Neutrophil (primary cell): ENCODE results near the gene ANO6.
"Not testable (repeated sequence)": the region's sequence is repeated elsewhere in the genome, so short reads cannot be mapped to it uniquely, and the experiment has no call there.

Experiments
- H3K27ac ChIP-seq: fragments of 200-600 bp; sonication (generic); 2 replicates; pipeline ENCODE4 v1.5.1; 2016; ENCODE audit warnings: mild to moderate bottlenecking, moderate library complexity
- H3K27me3 ChIP-seq: fragments of 200-600 bp; sonication (generic); 2 replicates; pipeline ENCODE4 v1.6.0; 2016; ENCODE audit warnings: mild to moderate bottlenecking
- H3K36me3 ChIP-seq: fragments of 200-600 bp; sonication (generic); 2 replicates; pipeline ENCODE4 v1.5.1; 2017
- H3K4me1 ChIP-seq, 2 experiments: fragments of 200-600 bp in 1 of 2; sonication (generic) in 1 of 2; 1 replicate in 1 of 2; 2 replicates in 1 of 2; pipeline versions ENCODE4 v1.5.1 to v1.6.1; 2013 to 2016; ENCODE audit warnings: low read depth in 1 of 2, low read length in 1 of 2, mild to moderate bottlenecking in 1 of 2, moderate library complexity in 1 of 2; ENCODE audit not compliant: control insufficient read depth in 1 of 2, insufficient read depth in 1 of 2
- H3K4me3 ChIP-seq, 2 experiments: fragments of 200-600 bp in 1 of 2; sonication (generic) in 1 of 2; 1 replicate in 1 of 2; 2 replicates in 1 of 2; pipeline ENCODE4 v1.5.1; 2013 to 2016; ENCODE audit warnings: low read depth in 1 of 2, low read length in 1 of 2, mild to moderate bottlenecking in 1 of 2, moderate library complexity in 1 of 2
- H3K9me3 ChIP-seq: fragments of 200-600 bp; sonication (generic); 2 replicates; pipeline ENCODE4 v1.5.1; 2016
- CTCF ChIP-seq: fragments of 200-600 bp; sonication (generic); IDR thresholded peaks from 2 replicates; pipeline ENCODE4 v1.5.1; 2016; ENCODE audit warnings: antibody characterized with exemption

The ANO6 gene

DNA sequence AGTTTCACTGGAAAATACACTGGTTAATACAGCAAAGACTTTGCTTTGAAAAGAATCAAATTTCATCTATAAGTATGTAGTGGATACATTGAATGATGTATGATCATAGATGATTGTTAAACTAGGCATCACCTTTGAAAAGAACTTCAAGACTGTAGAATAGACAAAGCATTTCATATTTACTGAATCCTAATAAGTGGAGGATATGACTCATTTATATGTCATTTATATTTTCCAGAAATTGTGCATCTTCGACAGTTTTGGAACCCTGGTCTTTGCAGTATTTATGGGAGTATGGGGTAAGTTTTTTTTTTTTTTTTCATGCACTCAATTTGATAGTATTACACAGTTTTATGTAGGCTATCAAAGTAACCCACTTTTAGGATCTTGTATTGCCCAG is 161.9 kb downstream of the ANO6 start:
- Histone ChIP-seq H3K36me3 (peaks cover 37% of the 10 kb centered on the region), H3K27me3 (no peaks in the 10 kb centered on the region), H3K4me1 (no peaks in the 10 kb centered on the region), H3K4me3 (no peak overlapping the region), H3K9me3 (no peaks in the 10 kb centered on the region), H3K27ac (no peak overlapping the region)
- TF ChIP-seq CTCF: no peak

- no peaks in the 10 kb centered on the region for H3K4me1 ChIP-seq
- H3K36me3 ChIP-seq: peaks cover 48% of the 10 kb centered on the region
- no peaks in the 10 kb centered on the region for H3K27me3 ChIP-seq
- no peak overlapping the region for H3K4me3 ChIP-seq
- H3K27ac ChIP-seq: no peak overlapping the region
- no peaks in the 10 kb centered on the region for H3K9me3 ChIP-seq
- TF ChIP-seq CTCF: no peak
Measured at GRCh38 chr12:45379261-45379660, 163.4 kb downstream of the ANO6 start.

- H3K4me3 ChIP-seq: no peak overlapping the region
- H3K27ac ChIP-seq: no peak overlapping the region
- TF ChIP-seq CTCF: no peak
- H3K4me1 ChIP-seq: no peaks in the 10 kb centered on the region
- H3K27me3 ChIP-seq: no peaks in the 10 kb centered on the region
- H3K36me3 ChIP-seq: peaks cover 61% of the 10 kb centered on the region
- H3K9me3 ChIP-seq: no peaks in the 10 kb centered on the region
Measured at GRCh38 chr12:45381351-45381750, 165.5 kb downstream of the ANO6 start.

DNA sequence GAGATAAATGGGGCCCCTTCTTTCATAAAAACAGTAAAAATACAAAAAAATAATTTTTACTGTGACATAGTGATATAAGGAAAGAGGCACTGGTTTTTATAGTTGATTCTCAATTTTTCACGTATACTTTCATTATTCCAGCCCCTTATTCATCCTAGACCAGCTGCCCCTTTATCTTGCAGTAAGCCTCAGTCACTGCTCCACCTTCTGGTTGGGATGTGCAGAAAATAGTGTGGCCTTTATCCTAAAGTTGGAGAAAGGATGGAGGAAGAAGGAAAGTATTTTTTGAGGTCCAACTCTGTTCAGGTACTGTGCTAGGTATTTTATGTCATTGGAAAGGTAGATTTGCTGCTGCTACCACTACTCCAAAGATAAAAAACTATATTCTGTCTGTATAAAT is 172.7 kb downstream of the ANO6 start:
- Histone ChIP-seq H3K4me3 (no peak overlapping the region), H3K36me3 (peaks cover 47% of the 10 kb centered on the region), H3K9me3 (no peaks in the 10 kb centered on the region), H3K27ac (no peak overlapping the region), H3K4me1 (no peaks in the 10 kb centered on the region), H3K27me3 (no peaks in the 10 kb centered on the region)
- no peak for TF ChIP-seq CTCF

GRCh38 chr12:45389426-45389825 is 173.5 kb downstream of the ANO6 start:
- Histone ChIP-seq H3K27ac (no peak overlapping the region), H3K4me1 (no peaks in the 10 kb centered on the region), H3K9me3 (no peaks in the 10 kb centered on the region), H3K4me3 (no peak overlapping the region), H3K27me3 (no peaks in the 10 kb centered on the region), H3K36me3 (peaks cover 43% of the 10 kb centered on the region)
- TF ChIP-seq CTCF: no peak

DNA sequence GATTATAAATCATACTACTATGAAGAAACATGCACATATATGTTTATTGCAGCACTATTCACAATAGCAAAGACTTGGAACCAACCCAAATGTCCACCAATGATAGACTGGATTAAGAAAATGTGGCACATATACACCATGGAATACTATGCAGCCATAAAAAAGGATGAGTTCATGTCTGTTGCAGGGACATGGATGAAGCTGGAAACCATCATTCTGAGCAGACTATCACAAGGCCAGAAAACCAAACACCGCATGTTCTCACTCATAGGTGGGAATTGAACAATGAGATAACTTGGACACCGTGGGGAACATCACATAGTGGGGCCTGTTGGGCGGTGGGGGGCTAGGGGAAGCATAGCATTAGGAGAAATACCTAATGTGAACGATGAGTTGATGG is 181.6 kb downstream of the ANO6 start:
- H3K27me3 ChIP-seq, H3K4me3 ChIP-seq, H3K27ac ChIP-seq, H3K9me3 ChIP-seq, H3K4me1 ChIP-seq: not testable (repeated sequence)
- peaks cover 22% of the 10 kb centered on the region for H3K36me3 ChIP-seq
